ENCODE results near the gene KIF22. TPM values are rescaled to one million over a fixed set of nuclear protein-coding genes. Genes with fewer than 3 reads are reported as not detected.

KIF22 gene
- total and polyA plus RNA-seq, 9 of the 15 experiments (the other 6 are each of a cell fraction or from before 2014, with no cell fraction given), result 8.7 to 232 (median 131) TPM

GRCh38 chr16:29805232-29806098 lies 14.9 kb downstream of the KIF22 start (continued):
- TF ChIP-seq KLF10 (CRISPR knock-in tag; IDR thresholded peaks at IDR 0.05) (no peak), RBBP5 (IDR thresholded peaks at IDR 0.05; ENCODE audit: borderline replicate concordance, insufficient read depth, low read length, poor library complexity, severe bottlenecking) (peak; percentile 48), SMAD3 (CRISPR knock-in tag; conservative IDR thresholded peaks at IDR 0.05) (peak; percentile 64), MAFG (tag; conservative IDR thresholded peaks at IDR 0.05) (no peak), ARID1B (IDR thresholded peaks at IDR 0.05) (no peak; the same call in 1 of the 2 replicates), CGGBP1 (CRISPR knock-in tag; IDR thresholded peaks at IDR 0.05) (no peak), RREB1 (CRISPR knock-in tag; IDR thresholded peaks at IDR 0.05) (peak; percentile 72; the same call in 1 of the 2 replicates), ZNF143 (CRISPR knock-in tag; IDR thresholded peaks at IDR 0.05) (no peak), GTF2F1 (IDR thresholded peaks at IDR 0.05; ENCODE audit: low read depth, low read length) (no peak), FOSL1 (tag; conservative IDR thresholded peaks at IDR 0.05) (peak; percentile 74), MEF2A (IDR thresholded peaks at IDR 0.05; ENCODE audit: control insufficient read depth, low read depth, low read length) (no peak), TCF7 (IDR thresholded peaks at IDR 0.05; ENCODE audit: borderline replicate concordance) (peak; percentile 48; the same call in 1 of the 2 replicates), MYNN (IDR thresholded peaks at IDR 0.05) (peak; percentile 92), MYNN (CRISPR knock-in tag; IDR thresholded peaks at IDR 0.05) (no peak), NONO (IDR thresholded peaks at IDR 0.05; ENCODE audit: low read depth in 2 of 2, low read length in 1 of 2) (peak; percentile 44 to 78; a peak in 3 of 4 replicates), ZNF75A (CRISPR knock-in tag; IDR thresholded peaks at IDR 0.05) (0 out of 2 replicates have a peak, but pooled peaks have one; percentile 16)
- TF ChIP-seq, protein P1, sequence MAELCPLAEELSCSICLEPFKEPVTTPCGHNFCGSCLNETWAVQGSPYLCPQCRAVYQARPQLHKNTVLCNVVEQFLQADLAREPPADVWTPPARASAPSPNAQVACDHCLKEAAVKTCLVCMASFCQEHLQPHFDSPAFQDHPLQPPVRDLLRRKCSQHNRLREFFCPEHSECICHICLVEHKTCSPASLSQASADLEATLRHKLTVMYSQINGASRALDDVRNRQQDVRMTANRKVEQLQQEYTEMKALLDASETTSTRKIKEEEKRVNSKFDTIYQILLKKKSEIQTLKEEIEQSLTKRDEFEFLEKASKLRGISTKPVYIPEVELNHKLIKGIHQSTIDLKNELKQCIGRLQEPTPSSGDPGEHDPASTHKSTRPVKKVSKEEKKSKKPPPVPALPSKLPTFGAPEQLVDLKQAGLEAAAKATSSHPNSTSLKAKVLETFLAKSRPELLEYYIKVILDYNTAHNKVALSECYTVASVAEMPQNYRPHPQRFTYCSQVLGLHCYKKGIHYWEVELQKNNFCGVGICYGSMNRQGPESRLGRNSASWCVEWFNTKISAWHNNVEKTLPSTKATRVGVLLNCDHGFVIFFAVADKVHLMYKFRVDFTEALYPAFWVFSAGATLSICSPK (IDR thresholded peaks at IDR 0.05; ENCODE audit: borderline replicate concordance), result no peak
- TF ChIP-seq, protein P2, sequence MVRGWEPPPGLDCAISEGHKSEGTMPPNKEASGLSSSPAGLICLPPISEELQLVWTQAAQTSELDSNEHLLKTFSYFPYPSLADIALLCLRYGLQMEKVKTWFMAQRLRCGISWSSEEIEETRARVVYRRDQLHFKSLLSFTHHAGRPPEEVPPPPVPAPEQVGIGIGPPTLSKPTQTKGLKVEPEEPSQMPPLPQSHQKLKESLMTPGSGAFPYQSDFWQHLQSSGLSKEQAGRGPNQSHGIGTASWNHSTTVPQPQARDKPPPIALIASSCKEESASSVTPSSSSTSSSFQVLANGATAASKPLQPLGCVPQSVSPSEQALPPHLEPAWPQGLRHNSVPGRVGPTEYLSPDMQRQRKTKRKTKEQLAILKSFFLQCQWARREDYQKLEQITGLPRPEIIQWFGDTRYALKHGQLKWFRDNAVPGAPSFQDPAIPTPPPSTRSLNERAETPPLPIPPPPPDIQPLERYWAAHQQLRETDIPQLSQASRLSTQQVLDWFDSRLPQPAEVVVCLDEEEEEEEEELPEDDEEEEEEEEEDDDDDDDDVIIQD (CRISPR knock-in tag; IDR thresholded peaks at IDR 0.05), result no peak

Measured in K562 (cell line).